PFSK-1 (cell line): ENCODE results near the gene CDC42EP2.

Experiments used
- REST ChIP-seq, 2 experiments: IDR thresholded peaks; 2 replicates each; pipeline versions ENCODE4 v1.6.1 to v1.8.0; 2011 to 2012; ENCODE audit warnings: low read depth in 2 of 2, low read length in 2 of 2, control low read depth in 1 of 2, inconsistent platforms in 1 of 2, mild to moderate bottlenecking in 1 of 2, moderate library complexity in 1 of 2; ENCODE audit not compliant: insufficient read depth in 1 of 2
- TAF1 ChIP-seq: IDR thresholded peaks from 2 replicates; pipeline ENCODE4 v1.6.1; 2012; ENCODE audit warnings: low read length, control low read depth, borderline replicate concordance; ENCODE audit not compliant: insufficient read depth

DNA sequence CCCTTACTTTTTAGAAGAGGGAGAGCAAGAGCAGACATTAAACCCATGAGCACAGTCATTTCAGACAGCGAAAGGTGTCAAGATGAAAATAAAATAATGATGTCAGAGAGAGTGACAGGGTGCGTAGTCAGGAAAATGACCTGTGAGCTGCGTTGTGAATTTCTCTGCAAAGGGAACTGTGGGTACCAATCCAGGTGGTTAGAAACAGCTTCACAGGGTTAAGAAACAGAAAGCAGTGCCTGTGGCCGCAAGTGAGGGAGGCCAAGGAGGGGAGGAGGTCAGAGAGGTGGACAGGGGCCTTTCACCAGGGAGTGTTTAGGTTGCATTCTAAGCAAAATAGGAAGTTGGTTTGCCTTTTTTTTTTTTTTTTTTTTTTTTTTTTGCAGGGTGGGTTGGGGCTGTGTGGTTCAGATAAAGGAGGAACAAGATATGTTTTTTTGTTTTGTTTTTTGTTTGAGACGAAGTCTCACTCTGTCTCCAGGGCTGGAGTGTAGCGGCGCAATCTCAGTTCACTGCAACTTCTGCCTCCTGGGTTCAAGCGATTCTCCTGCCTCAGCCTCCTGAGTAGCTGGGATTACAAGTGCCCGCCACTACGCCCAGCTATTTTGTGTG, 47.8 kb downstream of the CDC42EP2 start:
- no peak for TF ChIP-seq TAF1
- TF ChIP-seq REST (IDR thresholded peaks at IDR 0.05; ENCODE audit: insufficient read depth in 1 of 2, low read depth in 2 of 2, low read length in 2 of 2): no peak
